Endothelial cell (in vitro differentiated cells): ENCODE results near the gene SPRR1B. TPM values are rescaled to one million over a fixed set of nuclear protein-coding genes. Genes with fewer than 3 reads are reported as not detected.
A peak's percentile ranks its signal among the peaks of the same experiment; 100 is the strongest.

Experiments
- DNase-seq: peaks from one replicate; pipeline ENCODE4 v3.0.0; 2021; ENCODE audit warnings: low spot score
- H3K27ac Mint-ChIP-seq: one replicate; pipeline ENCODE4 v1.8.0; 2021; ENCODE audit warnings: mixed read lengths, inconsistent platforms; ENCODE audit not compliant: unreplicated experiment
- H3K27me3 Mint-ChIP-seq: one replicate; pipeline ENCODE4 v1.8.0; 2021; ENCODE audit warnings: mild to moderate bottlenecking, moderate library complexity, mixed read lengths, inconsistent platforms; ENCODE audit not compliant: unreplicated experiment
- H3K36me3 Mint-ChIP-seq: one replicate; pipeline ENCODE4 v1.8.0; 2021; ENCODE audit warnings: mild to moderate bottlenecking, low read depth, mixed read lengths, inconsistent platforms; ENCODE audit not compliant: unreplicated experiment
- H3K4me1 Mint-ChIP-seq: one replicate; pipeline ENCODE4 v1.8.0; 2021; ENCODE audit warnings: mild to moderate bottlenecking, mixed read lengths, inconsistent platforms; ENCODE audit not compliant: unreplicated experiment
- H3K4me3 Mint-ChIP-seq: one replicate; pipeline ENCODE4 v1.8.0; 2021; ENCODE audit warnings: mild to moderate bottlenecking, mixed read lengths, inconsistent platforms; ENCODE audit not compliant: unreplicated experiment
- H3K9me3 Mint-ChIP-seq: one replicate; pipeline ENCODE4 v1.8.0; 2021; ENCODE audit warnings: mixed read lengths, inconsistent platforms; ENCODE audit not compliant: unreplicated experiment
- CTCF ChIP-seq: fragments of 200-600 bp; sonication (generic); IDR thresholded peaks from one replicate; pipeline ENCODE4 v1.5.0; 2021; ENCODE audit warnings: antibody characterized with exemption; ENCODE audit not compliant: unreplicated experiment
- total RNA-seq: library from RNA; stranded (reverse); fragmentation: NEBNext Ultra II Directional; extraction: Animal tissue kit (Norgen Biotek cat#: 25700); gene quantifications from one replicate; pipeline ENCODE4 v1.2.1, GENCODE V29; 2021; ENCODE audit not compliant: unreplicated experiment

Gene SPRR1B
- total RNA-seq, 1 donor from 2014 or later = not detected

DNA sequence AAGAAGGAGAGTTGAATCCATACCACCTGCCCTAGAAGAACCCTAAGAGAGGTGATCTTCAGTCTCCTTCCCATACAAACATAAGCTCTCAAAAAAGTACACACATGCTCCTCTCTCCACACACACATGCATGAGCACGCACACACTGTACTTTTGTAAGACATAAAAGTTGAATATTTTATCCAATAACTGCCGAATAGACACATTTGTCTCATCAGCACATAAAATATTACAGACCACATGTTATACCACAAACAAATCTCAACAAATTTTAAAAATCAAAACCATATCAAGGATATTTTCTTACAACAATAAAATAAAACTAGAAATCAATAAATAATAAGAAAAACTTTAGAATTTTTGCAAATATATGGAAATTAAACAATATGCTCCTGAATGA lies 44.4 kb upstream of the SPRR1B start:
- Mint-ChIP-seq H3K27me3 (peaks cover 1% of the 10 kb centered on the region), H3K27ac (no peak overlapping the region), H3K4me1 (no peaks in the 10 kb centered on the region), H3K4me3 (no peak overlapping the region), H3K9me3 (no peaks in the 10 kb centered on the region), H3K36me3 (no peaks in the 10 kb centered on the region)
- no peak for DNase-seq
- TF ChIP-seq CTCF = no peak

GRCh38 chr1:152993186-152993585 lies 37.8 kb upstream of the SPRR1B start:
- peaks cover 14% of the 10 kb centered on the region for H3K4me1 Mint-ChIP-seq

DNA sequence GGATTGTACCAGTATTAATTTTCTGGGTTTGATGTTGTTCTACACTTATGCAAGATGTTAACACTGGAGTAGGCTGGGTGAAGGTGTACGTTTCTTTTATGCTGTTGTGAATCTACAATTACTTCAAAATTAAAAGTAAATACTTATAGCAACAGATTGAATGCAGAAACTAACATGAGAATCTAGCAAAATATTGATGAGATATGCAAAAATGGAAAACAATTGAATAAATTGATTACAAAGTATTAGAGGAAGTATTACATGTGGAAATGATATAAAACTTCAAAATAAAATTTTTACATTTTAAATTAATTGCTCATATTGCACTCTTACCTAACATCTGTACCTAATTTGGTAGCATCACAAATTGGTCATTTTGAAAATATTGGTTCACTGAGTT lies 35.2 kb upstream of the SPRR1B start:
- Mint-ChIP-seq H3K27me3 (no peaks in the 10 kb centered on the region), H3K27ac (no peak overlapping the region), H3K9me3 (no peaks in the 10 kb centered on the region), H3K4me1 (peaks cover 22% of the 10 kb centered on the region), H3K36me3 (no peaks in the 10 kb centered on the region), H3K4me3 (no peak overlapping the region)
- no peak for DNase-seq
- TF ChIP-seq CTCF = no peak

More at GRCh38 chr1:152993186-152993585, 37.8 kb upstream of the SPRR1B start:
- no peak for TF ChIP-seq CTCF
- Mint-ChIP-seq H3K27ac (no peak overlapping the region), H3K4me3 (no peak overlapping the region), H3K36me3 (no peaks in the 10 kb centered on the region), H3K9me3 (no peaks in the 10 kb centered on the region), H3K27me3 (no peaks in the 10 kb centered on the region)
- no peak for DNase-seq

- peaks cover 24% of the 10 kb centered on the region for H3K4me1 Mint-ChIP-seq
- no peaks in the 10 kb centered on the region for H3K36me3 Mint-ChIP-seq
- H3K27me3 Mint-ChIP-seq = peaks cover 1% of the 10 kb centered on the region
- H3K4me3 Mint-ChIP-seq = no peak overlapping the region
- no peaks in the 10 kb centered on the region for H3K9me3 Mint-ChIP-seq
- DNase-seq = no peak
- peak overlapping the region; percentile 84 for H3K27ac Mint-ChIP-seq
- TF ChIP-seq CTCF = no peak
Observed at GRCh38 chr1:152996633-152997400, 34.2 kb upstream of the SPRR1B start.

DNA sequence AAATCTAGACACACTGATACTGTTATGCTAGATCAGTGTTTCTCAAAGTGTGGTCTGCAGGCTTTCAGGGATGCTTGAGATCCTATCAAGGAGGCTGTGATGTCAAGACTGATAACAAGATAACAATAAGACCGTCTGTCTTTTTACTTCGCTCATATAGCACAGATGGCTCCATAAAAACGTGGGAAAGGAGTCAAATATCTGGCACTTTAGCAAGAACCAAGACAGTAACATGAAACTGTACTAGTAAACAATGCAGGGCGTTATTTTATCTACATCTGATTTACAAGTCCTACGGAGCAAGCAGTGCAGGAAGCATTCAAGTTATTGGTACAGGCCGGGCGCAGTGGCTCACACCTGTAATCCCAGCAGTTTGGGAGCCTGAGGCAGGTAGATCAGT lies 33.1 kb upstream of the SPRR1B start:
- Mint-ChIP-seq H3K4me3 (no peak overlapping the region), H3K27ac (no peak overlapping the region), H3K9me3 (no peaks in the 10 kb centered on the region), H3K4me1 (peaks cover 24% of the 10 kb centered on the region), H3K27me3 (peaks cover 1% of the 10 kb centered on the region), H3K36me3 (no peaks in the 10 kb centered on the region)
- no peak for DNase-seq
- no peak for TF ChIP-seq CTCF
